Neural progenitor cell (in vitro differentiated cells): ENCODE results near the gene CCDC63. TPM values are rescaled to one million over a fixed set of nuclear protein-coding genes. Genes with fewer than 3 reads are reported as not detected.

Experiments used
- DNase-seq: peaks from one replicate; pipeline ENCODE4 v3.0.0-alpha.2; 2016; ENCODE audit warnings: low spot score
- H2AFZ ChIP-seq: fragments of 200-600 bp; sonication (generic); replicated peaks from 2 replicates; pipeline ENCODE4 v1.6.1; 2016; ENCODE audit warnings: antibody characterized with exemption
- H3F3A ChIP-seq: fragments of 200-600 bp; sonication (generic); 2 replicates; pipeline ENCODE4 v1.6.1; 2016; ENCODE audit warnings: antibody characterized with exemption, low read depth
- H3K27ac ChIP-seq: fragments of 200-600 bp; sonication (generic); 2 replicates; pipeline ENCODE4 v1.5.1; 2016; ENCODE audit warnings: mild to moderate bottlenecking
- H3K27me3 ChIP-seq: fragments of 200-600 bp; sonication (generic); 2 replicates; pipeline ENCODE4 v1.6.1; 2016; ENCODE audit warnings: mild to moderate bottlenecking, moderate library complexity
- H3K36me3 ChIP-seq: fragments of 200-600 bp; sonication (generic); 2 replicates; pipeline ENCODE4 v1.5.1; 2016
- H3K4me1 ChIP-seq: fragments of 200-600 bp; sonication (generic); 2 replicates; pipeline ENCODE4 v1.6.1; 2016; ENCODE audit warnings: mixed run types
- H3K4me2 ChIP-seq: fragments of 200-600 bp; sonication (generic); 2 replicates; pipeline ENCODE4 v1.6.1; 2016
- H3K4me3 ChIP-seq: fragments of 200-600 bp; sonication (generic); 2 replicates; pipeline ENCODE4 v1.5.1; 2016
- H3K79me2 ChIP-seq: fragments of 200-600 bp; sonication (generic); 2 replicates; pipeline ENCODE4 v1.6.1; 2016; ENCODE audit warnings: low read depth
- H3K9ac ChIP-seq: fragments of 200-600 bp; sonication (generic); 2 replicates; pipeline ENCODE4 v1.6.1; 2016
- H3K9me3 ChIP-seq: fragments of 200-600 bp; sonication (generic); 2 replicates; pipeline ENCODE4 v1.5.1; 2016; ENCODE audit warnings: low read depth
- H4K20me1 ChIP-seq: fragments of 200-600 bp; sonication (generic); 2 replicates; pipeline ENCODE4 v1.6.1; 2016; ENCODE audit warnings: low read depth
- H3K27ac Mint-ChIP-seq: 3 replicates; pipeline ENCODE4 v1.8.0; 2021; ENCODE audit warnings: mixed read lengths
- H3K27me3 Mint-ChIP-seq: 2 replicates; pipeline ENCODE4 v1.8.0; 2022; ENCODE audit warnings: low read depth, mild to moderate bottlenecking, inconsistent platforms, moderate library complexity, mixed read lengths; ENCODE audit not compliant: insufficient read depth
- H3K36me3 Mint-ChIP-seq: 3 replicates; pipeline ENCODE4 v1.8.0; 2021; ENCODE audit warnings: mixed read lengths
- H3K4me1 Mint-ChIP-seq: 3 replicates; pipeline ENCODE4 v1.8.0; 2021; ENCODE audit warnings: mixed read lengths
- H3K4me3 Mint-ChIP-seq: 3 replicates; pipeline ENCODE4 v1.8.0; 2021; ENCODE audit warnings: mild to moderate bottlenecking, moderate library complexity, mixed read lengths
- H3K9me3 Mint-ChIP-seq: 3 replicates; pipeline ENCODE4 v1.8.0; 2020; ENCODE audit warnings: mixed read lengths
- EZH2 ChIP-seq: fragments of 200-600 bp; sonication (generic); IDR thresholded peaks from 2 replicates; pipeline ENCODE4 v1.6.1; 2017; ENCODE audit warnings: antibody characterized with exemption, mild to moderate bottlenecking, moderate library complexity
- EZH2phosphoT487 ChIP-seq: fragments of 200-600 bp; sonication (generic); IDR thresholded peaks from 2 replicates; pipeline ENCODE4 v1.6.1; 2017; ENCODE audit warnings: antibody characterized with exemption
- total RNA-seq: library from RNA; depleted of rRNA; stranded (reverse); fragments of >200 nt; gene quantifications from 2 replicates; pipeline ENCODE4 v1.2.3, GENCODE V29; 2015; ENCODE audit warnings: low replicate concordance
- TF ChIP-seq, protein P1 (sequence below): fragments of 200-600 bp; sonication (generic); IDR thresholded peaks from 2 replicates; pipeline ENCODE4 v1.5.1; 2017; ENCODE audit warnings: antibody characterized with exemption, mild to moderate bottlenecking

Gene CCDC63
- total RNA-seq, 1 donor from 2014 or later: 0.24 TPM

GRCh38 chr12:110936367-110937103 is 89.7 kb downstream of the CCDC63 start:
- H3K4me3 ChIP-seq: peak overlapping the region; percentile 36
- H3K27ac ChIP-seq: no peak overlapping the region
- peaks cover 9% of the 10 kb centered on the region for H3K4me1 ChIP-seq
- H3K9me3 Mint-ChIP-seq: no peaks in the 10 kb centered on the region
- peaks cover 27% of the 10 kb centered on the region for H3F3A ChIP-seq
- peak overlapping the region; percentile 66 for H3K4me2 ChIP-seq
- H2AFZ ChIP-seq: no peak overlapping the region
- no peak overlapping the region for H3K9ac ChIP-seq
- no peak overlapping the region for H3K4me3 Mint-ChIP-seq
- no peak overlapping the region for H3K27ac Mint-ChIP-seq
- no peaks in the 10 kb centered on the region for H3K79me2 ChIP-seq
- H3K36me3 Mint-ChIP-seq: no peaks in the 10 kb centered on the region
- peaks cover 7% of the 10 kb centered on the region for H3K4me1 Mint-ChIP-seq
- H3K27me3 Mint-ChIP-seq: peaks cover 4% of the 10 kb centered on the region
- H3K27me3 ChIP-seq: peaks cover 36% of the 10 kb centered on the region
- no peak for DNase-seq
- H3K36me3 ChIP-seq: no peaks in the 10 kb centered on the region
- H3K9me3 ChIP-seq: no peaks in the 10 kb centered on the region
- TF ChIP-seq, protein P1, sequence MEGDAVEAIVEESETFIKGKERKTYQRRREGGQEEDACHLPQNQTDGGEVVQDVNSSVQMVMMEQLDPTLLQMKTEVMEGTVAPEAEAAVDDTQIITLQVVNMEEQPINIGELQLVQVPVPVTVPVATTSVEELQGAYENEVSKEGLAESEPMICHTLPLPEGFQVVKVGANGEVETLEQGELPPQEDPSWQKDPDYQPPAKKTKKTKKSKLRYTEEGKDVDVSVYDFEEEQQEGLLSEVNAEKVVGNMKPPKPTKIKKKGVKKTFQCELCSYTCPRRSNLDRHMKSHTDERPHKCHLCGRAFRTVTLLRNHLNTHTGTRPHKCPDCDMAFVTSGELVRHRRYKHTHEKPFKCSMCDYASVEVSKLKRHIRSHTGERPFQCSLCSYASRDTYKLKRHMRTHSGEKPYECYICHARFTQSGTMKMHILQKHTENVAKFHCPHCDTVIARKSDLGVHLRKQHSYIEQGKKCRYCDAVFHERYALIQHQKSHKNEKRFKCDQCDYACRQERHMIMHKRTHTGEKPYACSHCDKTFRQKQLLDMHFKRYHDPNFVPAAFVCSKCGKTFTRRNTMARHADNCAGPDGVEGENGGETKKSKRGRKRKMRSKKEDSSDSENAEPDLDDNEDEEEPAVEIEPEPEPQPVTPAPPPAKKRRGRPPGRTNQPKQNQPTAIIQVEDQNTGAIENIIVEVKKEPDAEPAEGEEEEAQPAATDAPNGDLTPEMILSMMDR: no peak
- no peak for TF ChIP-seq EZH2phosphoT487
- no peak for TF ChIP-seq EZH2
- H4K20me1 ChIP-seq: no peaks in the 10 kb centered on the region

- peak overlapping the region; percentile 37 for H3K4me3 Mint-ChIP-seq
Measured at GRCh38 chr12:110937104-110937641, 90.4 kb downstream of the CCDC63 start.

GRCh38 chr12:110940296-110940695 is 93.5 kb downstream of the CCDC63 start:
- DNase-seq: no peak
- Histone ChIP-seq H4K20me1 (no peaks in the 10 kb centered on the region), H3K9me3 (no peaks in the 10 kb centered on the region), H3K9ac (no peak overlapping the region), H2AFZ (no peak overlapping the region), H3K79me2 (no peaks in the 10 kb centered on the region), H3F3A (peaks cover 20% of the 10 kb centered on the region), H3K4me3 (no peak overlapping the region), H3K36me3 (no peaks in the 10 kb centered on the region), H3K27ac (no peak overlapping the region), H3K4me1 (peaks cover 9% of the 10 kb centered on the region), H3K27me3 (peaks cover 31% of the 10 kb centered on the region), H3K4me2 (no peak overlapping the region)
- TF ChIP-seq, protein P1: no peak
- no peak for TF ChIP-seq EZH2phosphoT487
- Mint-ChIP-seq H3K27me3 (peaks cover 3% of the 10 kb centered on the region), H3K9me3 (no peaks in the 10 kb centered on the region), H3K4me1 (peaks cover 7% of the 10 kb centered on the region), H3K27ac (no peak overlapping the region), H3K4me3 (no peak overlapping the region), H3K36me3 (no peaks in the 10 kb centered on the region)

More at GRCh38 chr12:110937104-110937641, 90.4 kb downstream of the CCDC63 start:
- peaks cover 9% of the 10 kb centered on the region for H3K4me1 ChIP-seq
- no peaks in the 10 kb centered on the region for H3K79me2 ChIP-seq
- Mint-ChIP-seq H3K36me3 (no peaks in the 10 kb centered on the region), H3K4me1 (peaks cover 7% of the 10 kb centered on the region), H3K9me3 (no peaks in the 10 kb centered on the region), H3K27ac (no peak overlapping the region), H3K27me3 (peaks cover 4% of the 10 kb centered on the region)
- peaks cover 27% of the 10 kb centered on the region for H3F3A ChIP-seq
- H3K27ac ChIP-seq: no peak overlapping the region
- no peak overlapping the region for H3K9ac ChIP-seq
- peak overlapping the region; percentile 44 for H2AFZ ChIP-seq
- peaks cover 36% of the 10 kb centered on the region for H3K27me3 ChIP-seq
- TF ChIP-seq EZH2: no peak
- TF ChIP-seq, protein P1: peak; percentile 99
- no peaks in the 10 kb centered on the region for H3K36me3 ChIP-seq
- DNase-seq: peak; percentile 81
- peak overlapping the region; percentile 66 for H3K4me2 ChIP-seq
- H4K20me1 ChIP-seq: no peaks in the 10 kb centered on the region
- no peaks in the 10 kb centered on the region for H3K9me3 ChIP-seq
- peak overlapping the region; percentile 36 for H3K4me3 ChIP-seq
